GM11168 (cell line): ENCODE measurements around the gene PARD3B.

ENCODE experiments used
- in situ Hi-C: fragments of 300-500 bp; cut with MboI; formaldehyde crosslinking; loops from one replicate; pipeline ENCODE4 v1.12.0; 2022; ENCODE audit warnings: low sequenced_read_pairs; ENCODE audit not compliant: unreplicated experiment

PARD3B gene

GRCh38 chr2:204972161-204972560 is 426.9 kb downstream of the PARD3B start:
- in situ Hi-C loops = no loop called here

- in situ Hi-C loops = no loop called here
Measured at GRCh38 chr2:204972606-204973336, 427.5 kb downstream of the PARD3B start.

- in situ Hi-C loops = no loop called here
Measured at GRCh38 chr2:204973616-204974015, 428.3 kb downstream of the PARD3B start.

GRCh38 chr2:204974487-204974886 is 429.2 kb downstream of the PARD3B start:
- in situ Hi-C loops = no loop called here

GRCh38 chr2:204977914-204978313 is 432.6 kb downstream of the PARD3B start:
- in situ Hi-C loops = no loop called here

DNA sequence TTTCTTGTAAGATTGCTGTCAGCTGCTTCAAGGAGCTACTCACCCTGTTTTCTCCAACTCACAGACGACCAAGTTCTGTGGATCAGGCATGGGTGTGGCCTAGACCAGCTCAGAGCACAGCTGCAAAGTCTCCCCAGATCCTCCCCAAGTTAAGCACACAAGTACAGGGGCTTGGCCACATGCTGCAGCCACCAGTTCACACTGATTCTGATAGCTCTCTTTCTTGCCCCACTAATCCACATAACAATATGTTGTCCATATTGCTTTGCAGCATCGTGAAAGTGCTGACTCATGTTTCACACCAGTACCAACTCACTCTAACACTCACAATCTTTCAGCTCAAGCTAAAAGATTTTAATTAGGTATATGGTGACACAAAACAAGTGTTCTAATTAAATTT is 437.0 kb downstream of the PARD3B start:
- in situ Hi-C loops = no loop called here

GRCh38 chr2:204984518-204984917 is 439.2 kb downstream of the PARD3B start:
- in situ Hi-C loops = no loop called here

GRCh38 chr2:204986641-204987040 is 441.4 kb downstream of the PARD3B start:
- in situ Hi-C loops = no loop called here

DNA sequence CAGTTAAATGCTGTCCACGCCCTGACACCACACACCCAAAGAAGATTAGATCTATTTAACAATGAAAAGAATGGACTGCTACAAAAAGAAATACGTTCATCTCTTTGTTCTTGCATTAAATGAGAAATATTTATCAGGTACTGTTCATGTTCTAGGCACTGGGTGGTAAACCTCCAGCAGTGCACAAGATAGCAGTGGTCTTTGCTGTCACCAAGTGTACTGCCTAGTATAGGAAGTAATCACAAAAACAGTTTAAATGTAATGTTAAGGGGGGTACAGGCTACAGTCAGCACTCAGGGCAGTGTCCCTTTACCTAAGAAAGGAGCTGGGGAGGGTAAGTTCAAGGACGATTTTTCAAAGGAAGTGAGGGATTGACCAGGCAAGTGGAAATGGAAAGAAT is 443.6 kb downstream of the PARD3B start:
- in situ Hi-C loops = no loop called here

GRCh38 chr2:204989877-204990276 is 444.6 kb downstream of the PARD3B start:
- in situ Hi-C loops = no loop called here

- in situ Hi-C loops = no loop called here
Measured at GRCh38 chr2:205001300-205001966, 456.2 kb downstream of the PARD3B start.

GRCh38 chr2:205002390-205002789 is 457.1 kb downstream of the PARD3B start:
- in situ Hi-C loops = no loop called here

GRCh38 chr2:205003288-205003687 is 458.0 kb downstream of the PARD3B start:
- in situ Hi-C loops = no loop called here

GRCh38 chr2:205010196-205010595 is 464.9 kb downstream of the PARD3B start:
- in situ Hi-C loops = no loop called here

DNA sequence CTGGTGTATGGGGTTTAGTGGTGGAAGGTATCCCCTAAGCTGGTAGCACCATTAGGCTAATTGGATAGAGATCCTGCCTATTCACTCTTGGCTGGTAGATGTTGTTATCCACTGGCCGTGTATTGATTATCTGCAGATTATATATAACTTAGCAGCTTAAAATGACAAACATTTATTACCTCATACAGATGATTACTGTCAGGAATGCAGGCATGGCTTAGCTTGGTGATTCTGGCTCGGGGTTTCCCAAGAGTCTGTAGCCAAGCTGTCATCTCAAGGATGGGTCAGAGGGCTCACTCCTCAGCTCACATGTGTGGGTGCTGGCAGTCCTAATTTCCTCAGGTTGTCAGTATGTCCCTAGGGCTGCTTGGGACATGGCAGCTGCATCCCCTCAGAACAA is 465.8 kb downstream of the PARD3B start:
- in situ Hi-C loops = no loop called here

DNA sequence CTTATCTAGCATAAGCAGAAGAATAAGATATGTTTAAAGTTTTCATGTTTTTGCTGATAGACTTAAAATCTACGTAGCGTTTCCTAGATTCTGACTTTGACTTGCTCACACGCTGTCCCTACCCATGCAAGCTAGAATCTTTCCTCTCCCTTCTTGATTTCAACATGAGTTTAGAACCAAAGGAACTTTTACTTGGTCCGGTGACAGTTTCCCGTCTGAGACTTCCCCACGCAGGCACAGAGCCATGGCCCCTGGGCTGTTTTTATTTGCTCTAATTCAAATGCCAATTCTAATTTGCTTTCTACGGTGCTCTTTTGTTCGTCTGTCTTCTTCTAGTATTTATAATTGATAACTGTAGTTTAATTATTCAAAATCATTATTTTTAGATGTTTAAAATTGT is 467.7 kb downstream of the PARD3B start:
- in situ Hi-C loops = no loop called here

DNA sequence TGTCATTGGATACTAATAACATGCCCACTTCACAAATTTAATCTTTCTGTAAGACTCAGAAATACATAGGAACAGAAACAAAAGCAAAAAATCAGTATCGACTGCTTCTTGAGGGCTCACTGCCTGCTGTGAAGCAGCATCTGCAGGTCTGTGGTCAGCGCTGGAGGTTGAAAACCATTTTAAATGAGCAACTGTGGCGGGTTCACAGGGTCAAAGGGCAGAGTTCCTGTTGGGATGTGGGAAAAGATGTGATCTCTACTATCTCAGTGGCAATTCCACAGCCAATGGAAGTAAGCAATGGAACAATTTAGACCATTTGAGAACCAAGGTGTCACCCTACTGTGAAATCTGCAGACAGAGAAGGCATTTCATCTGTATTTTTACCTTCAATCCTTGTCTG is 468.3 kb downstream of the PARD3B start:
- in situ Hi-C loops = no loop called here

DNA sequence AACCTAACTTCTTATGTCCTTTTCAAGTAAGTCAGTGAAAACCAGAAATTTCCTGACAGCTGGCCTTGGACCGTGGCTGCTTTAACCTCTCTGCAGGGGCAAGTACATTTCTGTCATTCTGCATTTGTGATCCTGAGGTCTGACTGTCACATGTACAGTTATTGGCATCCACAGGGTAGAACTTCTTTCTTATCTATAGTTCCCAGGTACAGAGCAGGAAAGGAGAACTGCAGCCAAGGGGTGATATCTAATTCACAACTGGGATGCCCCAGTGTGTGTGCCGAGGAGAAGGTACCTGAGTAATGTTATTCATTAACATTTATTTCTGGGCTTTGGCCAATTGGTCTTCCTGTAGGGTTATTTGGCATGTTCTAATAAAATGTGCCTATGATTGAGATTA is 468.9 kb downstream of the PARD3B start:
- in situ Hi-C loops = no loop called here

DNA sequence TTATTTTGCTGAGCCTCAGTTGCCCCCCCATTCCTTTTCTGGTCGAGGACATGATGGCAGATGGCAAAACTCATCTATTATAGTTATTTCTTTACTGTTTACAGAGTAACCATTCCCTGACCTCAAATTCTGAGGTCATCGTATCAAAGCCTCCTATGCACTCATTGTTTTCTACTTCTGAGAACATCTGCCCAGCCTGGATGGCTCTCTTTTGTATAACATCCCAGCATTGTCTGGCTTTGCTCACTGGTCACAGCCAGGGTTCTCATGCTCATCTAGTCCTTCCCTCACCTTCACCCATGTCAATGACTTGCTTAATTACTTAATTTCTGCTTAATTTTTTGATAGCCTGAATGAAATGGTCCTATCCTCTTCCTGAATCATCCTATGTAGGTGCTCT is 472.1 kb downstream of the PARD3B start:
- in situ Hi-C loops = no loop called here

GRCh38 chr2:205017912-205018311 is 472.6 kb downstream of the PARD3B start:
- in situ Hi-C loops = no loop called here

DNA sequence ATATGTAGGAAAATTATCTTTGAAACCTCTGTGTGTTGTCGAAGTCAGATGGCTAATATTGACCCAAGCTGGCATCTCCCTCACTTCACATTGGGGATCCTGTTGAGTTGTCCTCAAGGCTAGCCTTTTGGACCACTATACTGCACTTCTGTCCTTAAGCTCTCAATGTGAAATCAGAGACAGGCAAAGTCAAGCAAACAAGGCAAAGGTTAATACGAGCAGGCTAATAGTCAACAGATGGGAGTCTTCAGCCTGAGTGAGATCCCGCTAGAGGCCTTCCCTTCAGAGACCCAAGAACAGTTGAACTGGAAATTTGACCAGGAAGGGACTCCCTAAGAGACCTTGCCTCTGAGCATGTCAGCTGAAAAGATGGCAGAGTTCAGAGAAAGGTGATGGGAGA is 475.4 kb downstream of the PARD3B start:
- in situ Hi-C loops = no loop called here

- in situ Hi-C loops = no loop called here
Measured at GRCh38 chr2:205022841-205023240, 477.6 kb downstream of the PARD3B start.
